Stimulated activated CD8-positive, alpha-beta memory T cell treated with anti-CD3 and anti-CD28 coated beads, Interleukin-15, amount 100 ng/mL, for 24 hours (primary cell): ENCODE data around the gene CSE1L.
"Not testable (repeated sequence)": the region's sequence is repeated elsewhere in the genome, so short reads cannot be mapped to it uniquely, and the experiment has no call there.

Experiments
- DNase-seq: peaks from one replicate; pipeline ENCODE4 v3.0.0-alpha.2; 2020; ENCODE audit warnings: low read depth

The CSE1L gene

DNA sequence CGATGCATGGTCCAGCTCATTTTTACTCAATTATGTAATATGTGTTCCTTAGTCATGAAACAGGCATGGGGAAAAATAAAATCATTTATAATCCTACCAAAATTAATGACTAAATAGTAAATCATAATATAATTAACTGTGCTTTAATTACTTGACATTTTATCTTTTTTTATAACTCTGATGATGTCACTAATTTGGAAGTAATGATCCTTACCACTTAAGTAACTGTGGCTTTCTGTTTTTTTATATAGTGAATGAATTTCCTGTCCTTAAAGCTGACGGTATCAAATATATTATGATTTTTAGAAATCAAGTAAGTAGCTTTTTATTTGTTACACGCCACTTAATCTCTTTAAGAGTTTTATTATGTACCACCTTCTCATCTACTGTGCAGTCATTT lies 32.2 kb downstream of the CSE1L start:
- no peak for DNase-seq

DNA sequence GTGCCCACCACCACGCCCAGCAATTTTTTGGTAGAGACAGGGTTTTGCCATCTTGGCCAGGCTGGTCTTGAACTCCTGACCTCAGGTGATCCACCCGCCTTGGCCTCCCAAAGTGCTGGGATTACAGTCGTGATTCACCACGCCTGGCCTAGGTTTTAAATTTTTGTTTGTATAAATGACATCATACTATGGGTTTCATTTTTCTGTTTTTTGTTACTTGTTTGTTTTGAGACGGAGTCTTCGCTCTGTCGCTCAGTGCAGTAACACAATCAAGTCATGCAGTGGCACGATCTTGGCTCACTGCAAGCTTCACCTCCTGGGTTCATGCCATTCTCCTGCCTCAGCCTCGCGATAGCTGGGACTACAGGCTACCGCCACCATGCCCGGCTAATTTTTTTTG lies 36.2 kb downstream of the CSE1L start:
- not testable (repeated sequence) for DNase-seq

DNA sequence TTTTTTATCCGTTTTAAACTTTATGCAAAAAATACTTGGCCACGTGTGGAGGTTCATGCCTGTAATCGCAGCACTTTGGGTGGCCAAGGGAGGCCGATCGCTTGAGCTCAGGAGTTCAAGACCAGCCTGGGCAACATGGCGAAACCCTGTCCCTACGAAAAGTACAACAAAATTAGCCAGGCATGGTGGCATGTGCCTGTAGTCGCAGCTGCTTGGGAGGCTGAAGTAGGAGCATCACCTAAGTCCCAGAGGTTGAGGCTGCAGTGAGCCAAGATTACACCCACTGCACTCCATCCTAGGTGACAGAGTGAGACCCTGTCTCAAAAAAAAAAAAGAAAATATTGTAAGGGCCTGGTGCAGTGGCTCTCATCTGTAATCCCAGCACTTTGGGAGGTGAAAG lies 45.0 kb downstream of the CSE1L start:
- DNase-seq, result no peak

DNA sequence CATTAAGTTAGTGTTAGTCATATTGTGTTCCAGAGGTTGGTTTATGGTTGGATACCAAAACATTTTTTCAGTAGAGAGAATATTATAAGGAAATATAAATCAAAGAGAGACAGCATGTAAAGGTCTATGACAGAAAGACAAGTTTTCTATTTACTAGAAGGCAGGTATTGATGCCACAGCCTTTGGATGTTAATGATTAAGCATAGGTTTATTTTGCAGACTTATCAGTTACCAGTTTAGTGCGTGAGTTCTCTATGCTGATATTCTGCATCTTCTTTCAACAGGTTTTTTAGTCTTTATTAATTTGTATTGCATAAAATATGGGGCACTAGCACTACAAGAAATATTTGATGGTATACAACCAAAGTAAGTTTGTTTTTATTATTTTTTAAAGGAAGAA lies 45.6 kb downstream of the CSE1L start:
- DNase-seq, result no peak

DNA sequence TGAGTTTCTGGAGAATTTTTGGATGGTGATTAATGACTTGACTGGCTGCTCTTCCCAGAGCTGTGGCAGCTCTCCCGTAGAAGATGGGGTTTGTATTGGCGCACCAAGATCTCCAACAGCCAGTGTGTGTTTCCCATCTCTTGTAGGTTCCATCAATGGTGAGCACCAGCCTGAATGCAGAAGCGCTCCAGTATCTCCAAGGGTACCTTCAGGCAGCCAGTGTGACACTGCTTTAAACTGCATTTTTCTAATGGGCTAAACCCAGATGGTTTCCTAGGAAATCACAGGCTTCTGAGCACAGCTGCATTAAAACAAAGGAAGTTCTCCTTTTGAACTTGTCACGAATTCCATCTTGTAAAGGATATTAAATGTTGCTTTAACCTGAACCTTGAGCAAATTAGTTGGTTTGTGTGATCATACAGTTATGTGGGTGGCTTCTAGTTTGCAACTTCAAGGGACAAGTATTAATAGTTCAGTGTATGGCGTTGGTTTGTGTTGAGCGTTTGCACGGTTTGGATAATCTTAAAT lies 50.2 kb downstream of the CSE1L start:
- DNase-seq, result no peak

DNA sequence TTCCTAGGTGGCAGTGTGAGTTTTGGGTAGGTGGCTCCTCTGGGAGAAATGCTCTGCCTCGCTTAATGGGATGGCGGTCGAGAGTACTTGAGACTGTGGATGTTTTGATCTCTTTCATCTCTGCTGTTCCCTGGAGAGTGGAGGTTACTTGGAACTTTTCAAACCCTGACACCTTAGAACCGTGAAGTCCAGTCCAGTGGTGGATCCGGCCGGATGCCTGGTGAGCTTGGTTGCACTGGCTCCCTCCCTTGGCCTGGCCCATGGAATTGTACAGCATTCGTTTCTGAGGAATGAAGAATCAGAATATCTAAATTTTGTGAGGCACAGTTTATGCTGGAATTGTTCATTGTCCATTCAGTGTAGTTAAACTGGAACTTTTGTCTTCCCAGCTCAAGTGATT lies 51.0 kb downstream of the CSE1L start:
- DNase-seq, result no peak

DNA sequence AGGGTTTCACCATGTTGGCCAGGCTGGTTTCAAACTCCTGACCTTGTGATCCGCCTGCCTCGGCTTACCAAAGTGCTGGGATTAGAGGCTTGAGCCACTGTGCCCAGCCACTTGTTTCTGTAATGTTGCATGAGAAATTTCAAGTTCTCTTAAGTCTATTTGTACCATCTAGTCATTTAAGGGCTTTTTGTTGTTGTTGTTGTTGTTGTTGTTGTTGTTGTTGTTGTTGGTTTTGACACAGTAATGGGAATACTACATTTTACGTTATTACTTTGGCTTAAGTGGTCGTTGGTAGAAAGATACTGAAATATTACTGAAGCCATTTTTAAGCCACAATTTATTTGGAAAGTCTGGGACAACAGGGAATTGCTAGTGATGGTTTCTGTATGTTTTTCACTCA lies 52.0 kb downstream of the CSE1L start:
- no peak for DNase-seq

DNA sequence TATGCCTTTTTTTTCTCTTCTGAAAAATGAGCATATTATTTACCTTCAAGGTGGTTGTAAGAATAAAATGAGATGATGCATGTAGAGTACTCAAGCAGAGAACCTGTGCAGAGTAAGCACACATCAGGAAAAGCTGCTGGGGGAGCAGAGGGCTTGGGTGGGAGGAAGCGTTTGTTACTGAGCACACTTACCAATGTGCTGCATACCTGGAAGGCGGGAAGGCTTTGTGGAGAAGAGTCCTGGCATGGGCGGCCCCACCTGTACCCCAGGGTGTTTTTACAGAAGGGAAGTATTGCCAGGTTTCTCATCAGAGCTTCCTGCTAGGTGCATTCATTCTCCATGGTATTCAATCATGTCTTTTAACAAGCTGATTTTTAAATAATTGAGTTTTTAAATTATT lies 52.9 kb downstream of the CSE1L start:
- DNase-seq, result no peak

DNA sequence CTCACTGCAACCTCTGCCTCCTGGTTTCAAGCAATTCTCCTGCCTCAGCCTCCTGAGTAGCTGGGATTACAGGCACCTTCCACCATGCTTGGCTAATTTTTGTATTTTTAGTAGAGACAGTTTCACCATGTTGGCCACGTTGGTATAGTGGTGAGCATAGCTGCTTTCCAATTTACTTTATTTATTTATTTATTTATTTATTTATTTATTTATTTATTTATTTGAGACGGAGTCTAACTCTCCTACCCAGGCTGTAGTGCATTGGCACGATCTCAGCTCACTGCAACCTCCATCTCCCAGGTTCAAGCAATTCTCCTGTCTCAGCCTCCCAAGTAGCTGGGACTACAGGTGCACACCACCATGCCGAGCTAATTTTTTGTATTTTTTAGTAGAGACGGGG lies 54.2 kb downstream of the CSE1L start:
- not testable (repeated sequence) for DNase-seq

DNA sequence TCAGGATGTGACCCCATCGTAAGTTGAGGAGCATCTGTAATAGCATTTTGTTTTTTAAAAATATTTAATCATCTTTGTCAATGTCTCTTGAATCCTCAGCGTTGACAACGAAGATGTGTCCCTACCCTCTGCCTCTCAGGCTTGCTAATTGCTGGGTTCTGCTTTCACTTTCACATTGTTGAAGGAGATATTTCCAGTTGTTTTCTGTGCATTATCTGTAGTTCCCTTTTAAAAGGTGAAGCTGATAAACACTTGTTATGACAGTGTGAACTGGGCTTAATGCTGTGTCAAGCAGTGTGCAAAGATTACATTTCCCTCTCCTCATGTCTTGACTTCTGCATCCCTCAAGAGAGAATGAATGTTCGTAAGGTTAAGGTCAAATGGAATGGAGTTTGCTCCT lies 54.9 kb downstream of the CSE1L start:
- no peak for DNase-seq

DNA sequence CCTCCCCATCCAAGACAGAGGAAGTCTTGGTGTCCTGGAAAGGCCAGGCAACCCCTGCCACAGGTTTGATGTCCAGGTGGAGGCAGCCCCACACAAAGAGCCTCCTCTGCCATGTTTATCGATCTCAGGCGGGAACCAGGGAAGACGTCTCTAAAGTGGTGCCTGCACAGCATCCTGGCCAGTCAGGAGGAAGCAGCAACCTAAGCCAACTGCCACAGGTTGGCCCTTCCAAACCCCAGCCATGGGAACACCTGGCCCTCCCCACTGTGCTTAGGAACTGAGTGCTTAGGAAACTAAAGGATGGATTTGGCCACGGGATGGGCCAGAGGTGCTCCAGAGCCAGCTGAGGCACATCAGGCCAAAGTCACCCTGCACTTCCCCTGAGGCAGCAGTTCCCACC lies 56.9 kb downstream of the CSE1L start:
- DNase-seq, result no peak

DNA sequence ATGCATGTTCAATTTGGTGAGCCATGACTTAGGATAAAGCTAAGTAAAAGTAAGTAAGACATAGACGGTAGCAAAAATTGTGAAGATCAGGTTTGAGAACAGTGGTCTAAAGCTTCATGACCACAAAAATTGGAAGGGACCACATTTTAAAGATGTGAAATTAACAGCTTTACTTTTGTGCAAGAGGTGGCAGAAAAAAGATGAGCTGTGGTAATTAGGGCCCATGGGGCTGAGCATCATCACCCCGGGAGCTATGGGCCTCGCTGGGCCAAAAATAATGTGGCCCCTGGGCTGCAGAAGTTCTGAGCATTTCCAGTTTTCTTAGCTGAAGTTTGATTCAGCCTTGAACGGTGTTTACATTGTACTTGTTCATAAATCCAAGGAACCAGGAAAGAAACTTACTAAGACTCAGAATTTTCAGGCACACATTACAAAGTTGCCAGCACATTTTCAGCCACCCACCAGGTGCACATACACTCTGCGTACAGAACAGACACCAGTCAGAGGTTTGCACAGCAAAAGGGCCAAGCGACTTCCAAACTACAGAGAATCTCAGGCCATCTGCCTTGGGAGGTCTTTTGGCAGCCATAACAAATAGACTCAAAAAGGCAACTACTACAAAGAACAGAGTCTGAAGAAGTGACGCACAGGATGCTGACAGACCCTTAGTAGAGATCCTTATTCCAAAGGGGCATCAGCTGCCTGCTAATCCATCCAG lies 57.7 kb downstream of the CSE1L start:
- DNase-seq, result no peak

DNA sequence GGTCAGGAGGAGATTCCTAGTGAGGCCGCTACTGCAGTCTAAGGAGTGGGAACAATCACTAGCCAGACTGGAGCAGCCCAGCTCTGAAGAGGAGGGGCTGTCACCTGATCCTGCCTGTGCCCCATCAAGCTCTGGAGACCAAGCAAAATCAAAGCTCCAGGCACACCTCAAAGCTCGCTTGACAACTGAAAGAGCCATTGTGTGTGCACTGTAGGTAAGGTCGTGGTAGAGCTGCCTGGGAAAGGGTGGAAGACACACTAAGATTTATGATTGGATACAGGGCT lies 58.2 kb downstream of the CSE1L start:
- no peak for DNase-seq

DNA sequence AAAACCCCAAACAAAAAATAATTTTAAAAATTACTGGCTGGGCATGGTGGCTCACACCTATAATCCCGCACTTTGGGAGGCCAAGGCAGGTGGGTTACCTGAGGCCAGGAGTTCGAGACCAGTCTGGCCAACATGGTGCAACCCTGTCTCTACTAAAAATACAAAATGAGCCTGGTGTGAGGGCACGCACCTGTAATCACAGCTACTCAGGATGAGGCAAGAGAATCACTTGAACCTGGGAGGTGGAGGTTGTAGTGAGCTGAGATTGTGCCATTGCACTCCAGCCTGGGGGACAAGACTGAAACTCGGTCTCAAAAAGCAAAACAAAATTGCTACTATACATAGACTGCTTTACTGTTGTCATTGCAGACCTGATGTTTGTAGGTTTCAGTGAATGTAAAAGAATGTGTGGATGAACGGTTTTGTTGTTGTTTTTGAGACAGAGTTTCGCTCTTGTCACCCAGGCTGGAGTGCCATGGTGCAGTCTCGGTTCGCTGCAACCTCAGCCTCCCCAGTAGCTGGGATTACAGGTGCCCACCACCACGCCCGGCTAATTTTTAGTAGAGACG lies 59.0 kb downstream of the CSE1L start:
- not testable (repeated sequence) for DNase-seq

DNA sequence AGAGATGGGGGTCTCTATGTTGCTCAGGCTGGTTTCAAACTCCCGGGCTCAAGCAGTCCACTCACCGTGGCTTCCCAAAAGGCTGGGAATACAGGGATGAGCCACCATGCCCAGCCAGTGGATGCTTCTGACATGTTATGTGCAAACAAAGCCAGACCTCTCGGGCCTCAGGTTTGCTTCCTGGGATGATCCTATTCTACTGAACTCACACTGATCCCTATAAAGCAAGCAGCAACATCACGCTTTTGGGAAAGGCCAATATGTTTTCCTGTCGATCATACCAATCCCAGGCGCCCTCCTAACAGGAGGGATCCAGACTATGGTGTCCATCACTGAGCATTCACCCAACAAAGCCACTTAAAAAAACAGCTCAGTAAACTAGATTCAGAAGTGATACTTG lies 60.2 kb downstream of the CSE1L start:
- DNase-seq, result no peak

DNA sequence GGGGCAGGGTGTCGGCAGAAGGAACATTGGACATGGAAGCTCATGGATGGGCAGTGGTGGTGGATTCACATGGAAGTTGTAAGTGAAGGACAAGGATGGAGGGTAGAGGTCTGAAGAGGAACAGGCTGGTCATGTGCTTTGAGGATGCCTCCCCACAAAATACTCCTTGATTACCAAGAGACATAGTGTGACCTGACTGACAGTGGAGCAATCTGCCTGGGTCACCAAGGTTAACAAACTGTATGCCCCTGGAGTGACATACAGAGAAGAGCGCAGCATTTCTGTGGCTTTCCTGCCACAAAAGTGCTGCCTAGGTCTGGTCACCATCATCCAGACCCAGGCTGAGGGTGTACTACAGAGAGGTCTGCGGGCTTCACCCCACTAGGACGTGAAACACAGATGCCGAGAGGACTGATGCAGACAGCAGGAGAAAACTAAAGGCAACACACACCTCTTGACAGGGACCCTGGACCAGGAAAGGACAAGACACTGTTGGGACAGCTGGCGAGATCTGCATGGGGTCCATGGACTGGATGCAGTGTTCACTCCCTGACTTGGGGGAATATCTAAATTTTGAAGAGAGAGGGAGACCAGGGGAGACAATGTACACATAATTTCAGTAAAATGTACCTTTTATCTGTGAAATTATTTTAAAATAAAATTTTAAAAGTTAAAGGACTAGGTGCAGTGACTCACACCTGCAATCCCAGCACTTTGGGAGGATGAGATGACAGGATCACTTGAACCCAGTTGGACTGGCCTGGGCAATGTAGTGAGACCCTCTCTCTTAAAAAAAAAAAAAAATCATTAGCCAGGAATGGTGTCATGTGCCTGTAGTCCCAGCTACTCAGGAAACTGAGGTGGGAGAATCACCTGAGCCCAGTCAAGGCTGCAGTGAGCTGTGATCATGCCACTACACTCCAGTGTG lies 64.9 kb downstream of the CSE1L start:
- no peak for DNase-seq

DNA sequence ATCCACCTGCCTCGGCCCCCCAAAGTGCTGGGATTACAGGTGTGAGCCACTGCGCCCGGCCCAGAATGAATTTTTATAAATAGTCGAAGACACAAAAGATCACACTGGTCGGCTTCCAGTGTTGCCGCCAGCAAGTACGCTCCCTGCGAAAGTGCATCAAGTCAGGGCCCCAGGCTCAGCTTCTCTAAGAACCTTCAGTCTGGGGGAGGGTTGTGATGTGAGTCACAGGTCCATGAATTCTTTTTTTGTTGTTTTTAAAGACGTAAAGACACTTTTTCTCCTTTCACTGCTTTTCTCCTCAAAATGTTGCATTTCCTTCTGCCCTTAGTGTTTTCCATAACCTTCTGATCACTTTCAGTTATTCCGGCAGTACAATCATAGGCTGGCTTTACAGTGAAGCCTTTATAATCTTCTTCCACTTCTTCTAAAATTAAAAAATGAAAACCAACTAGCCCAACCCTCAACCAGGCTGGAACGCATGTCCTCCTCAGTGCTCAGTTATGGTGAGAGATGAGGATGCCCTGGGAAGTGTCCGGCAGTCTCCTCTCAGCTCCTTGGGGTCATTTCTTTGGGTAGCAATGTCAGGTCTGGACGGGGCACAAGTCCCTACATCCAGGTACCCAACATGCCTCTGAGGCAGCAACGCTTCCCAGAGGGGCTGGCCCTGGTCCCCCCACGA lies 66.6 kb downstream of the CSE1L start:
- no peak for DNase-seq

DNA sequence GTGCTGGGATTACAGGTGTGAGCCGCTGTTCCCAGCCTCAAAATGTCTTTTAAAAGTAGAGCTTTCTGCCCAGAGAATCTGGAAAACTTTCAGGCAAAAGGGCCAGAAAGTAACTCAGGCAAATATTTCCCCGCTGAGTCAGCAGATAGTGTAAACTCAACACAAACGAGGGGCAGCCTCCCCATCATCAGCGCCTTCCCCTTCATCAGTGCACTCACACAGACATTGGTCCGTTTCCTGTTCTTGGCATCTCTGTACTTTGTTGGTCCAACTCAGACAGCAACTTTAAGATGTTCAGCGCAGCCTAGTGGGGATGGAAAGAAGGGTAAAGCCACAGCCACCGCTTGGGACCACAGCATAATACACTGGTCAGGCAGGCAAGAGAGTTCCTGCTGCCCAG lies 69.5 kb downstream of the CSE1L start:
- DNase-seq, result no peak

DNA sequence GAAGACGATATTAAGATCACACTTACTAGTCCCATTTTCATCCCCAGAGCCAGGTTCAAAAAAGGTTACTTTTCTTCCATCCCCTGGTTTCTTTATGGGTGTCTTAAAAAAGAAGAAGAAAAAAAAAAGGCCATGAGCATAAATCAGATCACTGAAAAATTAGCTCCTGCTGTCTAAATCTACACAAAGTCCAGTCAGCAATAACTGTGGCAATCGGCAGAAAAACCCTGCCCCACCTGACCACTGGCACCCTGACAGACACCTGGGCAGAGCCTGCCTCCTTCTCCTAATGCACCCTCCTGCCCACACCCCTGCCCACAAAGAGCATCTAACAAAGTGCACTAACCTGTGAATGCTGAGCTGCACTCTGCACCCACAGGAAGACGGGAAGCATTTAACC lies 72.2 kb downstream of the CSE1L start:
- no peak for DNase-seq

DNA sequence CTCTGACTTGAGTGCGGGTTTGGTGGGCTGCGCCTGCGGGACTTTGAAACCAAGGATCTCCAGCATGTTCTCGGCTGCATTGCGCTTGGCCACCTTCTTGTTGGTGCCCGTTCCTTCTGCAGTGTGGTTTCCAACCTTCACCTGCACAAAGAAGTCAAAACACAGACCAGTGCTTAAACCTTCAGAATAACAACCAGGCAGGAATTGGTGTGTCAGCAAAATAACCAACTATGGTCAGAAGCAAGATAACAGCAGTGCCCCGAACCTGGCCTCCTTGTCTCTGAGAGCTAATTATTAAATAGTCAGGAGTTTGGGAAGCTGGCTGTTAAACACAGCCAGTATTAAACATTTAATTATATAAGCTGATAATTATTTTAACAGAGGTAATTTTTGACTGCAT lies 73.9 kb downstream of the CSE1L start:
- DNase-seq, result no peak

DNA sequence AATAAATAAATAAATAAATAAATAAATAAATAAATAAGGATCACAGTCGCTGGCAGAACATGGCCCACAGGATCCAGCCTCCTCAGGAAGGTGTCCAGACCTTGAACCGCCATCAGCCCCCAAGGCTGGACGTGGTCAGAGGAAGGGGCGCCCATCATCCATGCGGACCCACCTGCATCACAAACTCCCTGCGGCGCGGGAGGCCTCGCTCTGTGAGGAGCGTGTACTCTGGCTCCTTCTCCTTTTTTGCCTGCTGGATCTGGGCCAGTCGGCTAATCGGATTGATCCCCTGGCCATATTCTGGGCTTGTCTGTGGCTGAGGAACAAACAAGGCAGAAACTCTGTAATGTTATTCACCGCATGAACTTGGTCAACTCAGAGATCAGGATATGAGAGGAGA lies 76.8 kb downstream of the CSE1L start:
- no peak for DNase-seq

DNA sequence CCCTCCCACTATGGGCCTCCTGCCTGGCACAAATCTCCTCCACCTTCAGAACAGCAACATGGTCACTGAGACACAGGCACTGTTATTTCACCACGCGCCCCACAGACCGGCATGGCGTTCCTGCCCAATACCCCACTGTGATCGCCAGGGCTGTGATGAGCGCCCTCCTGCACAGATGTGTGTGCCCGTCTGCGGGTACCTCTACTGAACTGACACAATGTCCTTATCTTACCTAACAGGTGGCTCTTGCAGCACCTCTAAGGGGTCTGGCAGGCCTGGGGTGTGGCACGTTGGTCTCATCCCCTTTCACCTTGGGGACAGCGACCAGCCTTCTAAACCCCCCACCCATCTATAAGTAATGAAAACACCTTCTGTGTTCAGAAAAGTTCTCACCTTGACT lies 77.9 kb downstream of the CSE1L start:
- DNase-seq, result no peak
